Cortex of kidney (tissue), 1 donor: Measurements from ENCODE around the gene P2RY14.
"Not testable (repeated sequence)": the region's sequence is repeated elsewhere in the genome, so short reads cannot be mapped to it uniquely, and the experiment has no call there.

Experiments
- DNase-seq: peaks from one replicate; lab custom pipeline; 2025; lab: John Stamatoyannopoulos, UW

The P2RY14 gene

GRCh38 chr3:151262871-151263525, 15.3 kb downstream of the P2RY14 start:
- DNase-seq: no peak

GRCh38 chr3:151259664-151260063, 18.7 kb downstream of the P2RY14 start:
- DNase-seq: no peak

- DNase-seq: no peak
Observed at GRCh38 chr3:151256749-151257148, 21.6 kb downstream of the P2RY14 start.

GRCh38 chr3:151248772-151249337, 29.5 kb downstream of the P2RY14 start:
- no peak for DNase-seq

GRCh38 chr3:151242006-151242405, 36.3 kb downstream of the P2RY14 start:
- not testable (repeated sequence) for DNase-seq

- DNase-seq: no peak
Observed at GRCh38 chr3:151236736-151237135, 41.6 kb downstream of the P2RY14 start.

GRCh38 chr3:151236316-151236715, 42.0 kb downstream of the P2RY14 start:
- no peak for DNase-seq

GRCh38 chr3:151234825-151235224, 43.5 kb downstream of the P2RY14 start:
- no peak for DNase-seq

GRCh38 chr3:151232991-151233390, 45.4 kb downstream of the P2RY14 start:
- no peak for DNase-seq

- not testable (repeated sequence) for DNase-seq
Observed at GRCh38 chr3:151232403-151232802, 45.9 kb downstream of the P2RY14 start.

- DNase-seq: no peak
Observed at GRCh38 chr3:151230646-151231045, 47.7 kb downstream of the P2RY14 start.

- DNase-seq: no peak
Observed at GRCh38 chr3:151228666-151229040, 49.7 kb downstream of the P2RY14 start.

- no peak for DNase-seq
Observed at GRCh38 chr3:151227807-151228665, 50.3 kb downstream of the P2RY14 start.

- DNase-seq: no peak
Observed at GRCh38 chr3:151227266-151227806, 51.0 kb downstream of the P2RY14 start.

- DNase-seq: no peak
Observed at GRCh38 chr3:151226825-151227224, 51.5 kb downstream of the P2RY14 start.

GRCh38 chr3:151226088-151226563, 52.2 kb downstream of the P2RY14 start:
- no peak for DNase-seq

GRCh38 chr3:151225040-151225975, 53.0 kb downstream of the P2RY14 start:
- no peak for DNase-seq

- no peak for DNase-seq
Observed at GRCh38 chr3:151224268-151224866, 54.0 kb downstream of the P2RY14 start.

- DNase-seq: no peak
Observed at GRCh38 chr3:151219056-151219455, 59.3 kb downstream of the P2RY14 start.

- no peak for DNase-seq
Observed at GRCh38 chr3:151218136-151218535, 60.2 kb downstream of the P2RY14 start.
